Body of pancreas (tissue), 4 donors: ENCODE measurements around the gene FKBP2. TPM values are rescaled to one million over a fixed set of nuclear protein-coding genes. Genes with fewer than 3 reads are reported as not detected.
A peak's percentile ranks its signal among the peaks of the same experiment; 100 is the strongest.

Experiments
- ATAC-seq: fragments of 150-250 bp; one replicate; pipeline ENCODE4 v1.9.1; 2016
- DNase-seq, 4 donors: peaks; one replicate each; pipeline ENCODE4 v3.0.0-alpha.2; 2019
- H3K27ac ChIP-seq, 4 donors: fragments of 200-600 bp; sonication (generic); 1 replicate in 3 of 4; 2 replicates in 1 of 4; pipeline versions ENCODE4 v1.5.1 to v1.6.1; 2016 to 2019; ENCODE audit warnings: mild to moderate bottlenecking in 1 of 4, mixed read lengths in 1 of 4, moderate library complexity in 1 of 4
- H3K27me3 ChIP-seq, 2 donors: fragments of 200-600 bp; sonication (generic); one replicate each; pipeline ENCODE4 v1.6.0; 2016; ENCODE audit warnings: mild to moderate bottlenecking in 1 of 2
- H3K36me3 ChIP-seq, 2 donors: fragments of 200-600 bp; sonication (generic); replicated peaks in 1 of 2; 2 replicates each; pipeline ENCODE4 v1.5.1; 2016; ENCODE audit warnings: low read depth in 2 of 2; ENCODE audit not compliant: insufficient read depth in 1 of 2
- H3K4me1 ChIP-seq: fragments of 200-600 bp; sonication (generic); one replicate; pipeline ENCODE4 v1.6.0; 2016
- H3K4me3 ChIP-seq, 2 donors: fragments of 200-600 bp; sonication (generic); 1 replicate in 1 of 2; 2 replicates in 1 of 2; pipeline ENCODE4 v1.5.1; 2016 to 2019
- H3K9me3 ChIP-seq, 3 donors: fragments of 200-600 bp; sonication (generic); 1 replicate in 2 of 3; 2 replicates in 1 of 3; pipeline ENCODE4 v1.5.1; 2016
- CTCF ChIP-seq, 7 experiments: fragments of 450-650 bp in 4 of 7; fragments of 200-600 bp in 3 of 7; sonication (generic) in 3 of 7; IDR thresholded peaks; one replicate each; pipeline ENCODE4 v1.5.1; 2016 to 2019; ENCODE audit warnings: antibody characterized with exemption in 7 of 7
- POLR2A ChIP-seq, 3 donors: fragments of 450-650 bp; IDR thresholded peaks; one replicate each; pipeline ENCODE4 v1.6.1; 2016; ENCODE audit warnings: antibody characterized with exemption in 3 of 3, mild to moderate bottlenecking in 2 of 3
- WGBS, 2 donors: methylation state at CpG; one replicate each; pipeline ENCODE4 v1.1.5; 2017; 5-methylcytosine and 5-hydroxymethylcytosine counted together
- intact Hi-C: fragments of 100-400 bp; cut with DNase I; formaldehyde crosslinking; loops from one replicate; pipeline ENCODE4 v1.15.1; 2023
- total RNA-seq, 2 donors: library from RNA; depleted of rRNA; stranded (reverse); fragments of >200 nt; gene quantifications; one replicate each; pipeline ENCODE4 v1.1.0, GENCODE V29; 2016

The FKBP2 gene
- total RNA-seq, 2 donors from 2014 or later: 42.0 to 92.6 TPM

- Histone ChIP-seq H3K4me1 (peaks cover 24% of the 10 kb centered on the region), H3K9me3 (no peaks in the 10 kb centered on the region), H3K36me3 (no peaks in the 10 kb centered on the region), H3K27me3 (no peaks in the 10 kb centered on the region), H3K4me3 (peak within 1 kb of the TSS; percentile 31 to 49), H3K27ac (peak within 1 kb of the TSS; percentile 70 to 91 (median 88))
- intact Hi-C loops: no loop called here
- peak; percentile 84 to 90 (median 89) for DNase-seq
- peak; percentile 84 for ATAC-seq
- TF ChIP-seq POLR2A (IDR thresholded peaks at IDR 0.05): peak in 2 of 3 donors; percentile 19 to 45
- TF ChIP-seq CTCF (IDR thresholded peaks at IDR 0.05): peak in 1 of 7 experiments; percentile 25
- 1% methylated on average over 71 of the region's 102 CpGs; no CpG with 5 or more reads in 1 of the 2 donors for WGBS, 2 donors
These were observed 44.3 kb downstream of the FKBP2 start, which contains the start of gene GPR137 for GRCh38 chr11:64284962-64285884. Gene GPR137 (plus strand): TSS chr11:64285848. CDS start chr11:64286525, 677 bp downstream.

- H3K4me1 ChIP-seq: peaks cover 25% of the 10 kb centered on the region
- DNase-seq (peak; percentile 70 to 85 (median 78)), ATAC-seq (no peak)
- no peaks in the 10 kb centered on the region for H3K27me3 ChIP-seq
- peak overlapping the region; percentile 70 to 91 (median 88) for H3K27ac ChIP-seq
- H3K36me3 ChIP-seq: no peaks in the 10 kb centered on the region
- 20 to 39% methylated on average over 16 to 38 of the region's 40 CpGs for WGBS, 2 donors
- intact Hi-C loops: no loop called here
- peak overlapping the region; percentile 31 to 49 for H3K4me3 ChIP-seq
- H3K9me3 ChIP-seq: no peaks in the 10 kb centered on the region
- TF ChIP-seq POLR2A (IDR thresholded peaks at IDR 0.05): no peak
- TF ChIP-seq CTCF (IDR thresholded peaks at IDR 0.05): no peak
These were observed 45.2 kb downstream of the FKBP2 start for GRCh38 chr11:64285885-64286800.

GRCh38 chr11:64286801-64287159 is 45.9 kb downstream of the FKBP2 start:
- Histone ChIP-seq H3K36me3 (no peaks in the 10 kb centered on the region), H3K27me3 (peaks cover 0 to 6% of the 10 kb centered on the region in 2 donors), H3K4me3 (no peak overlapping the region), H3K4me1 (peaks cover 32% of the 10 kb centered on the region), H3K27ac (no peak overlapping the region), H3K9me3 (no peaks in the 10 kb centered on the region)
- intact Hi-C loops: no loop called here
- TF ChIP-seq CTCF (IDR thresholded peaks at IDR 0.05) (no peak), POLR2A (IDR thresholded peaks at IDR 0.05) (no peak)
- DNase-seq: no peak
- no peak for ATAC-seq
- 60 to 64% methylated on average over 9 of the region's 9 CpGs for WGBS, 2 donors

- no peaks in the 10 kb centered on the region for H3K9me3 ChIP-seq
- no peak overlapping the region for H3K27ac ChIP-seq
- H3K27me3 ChIP-seq: peaks cover 0 to 16% of the 10 kb centered on the region in 2 donors
- no peak for TF ChIP-seq POLR2A (IDR thresholded peaks at IDR 0.05)
- no peak for TF ChIP-seq CTCF (IDR thresholded peaks at IDR 0.05)
- H3K36me3 ChIP-seq: no peaks in the 10 kb centered on the region
- H3K4me3 ChIP-seq: no peak overlapping the region
- DNase-seq (no peak), ATAC-seq (no peak)
- intact Hi-C loops: no loop called here
- peaks cover 40% of the 10 kb centered on the region for H3K4me1 ChIP-seq
- 94% methylated on average over 33 of the region's 33 CpGs; no CpG with 5 or more reads in 1 of the 2 donors for WGBS, 2 donors
These were observed 46.9 kb downstream of the FKBP2 start for GRCh38 chr11:64287676-64288352.
